Regular cardiac myocyte (primary cell): ENCODE measurements around the gene NOC2L. TPM values are rescaled to one million over a fixed set of nuclear protein-coding genes. Genes with fewer than 3 reads are reported as not detected.

Source experiments
- total RNA-seq: library from RNA; depleted of rRNA; stranded (reverse); fragments of >200 nt; gene quantifications from 2 replicates; pipeline ENCODE4 v1.2.3, GENCODE V29; 2014

The NOC2L gene
- 57.2 and 178 TPM in 2 replicates for total RNA-seq

GRCh38 chr1:958823-959730 lies at the start of gene NOC2L:
TSS of gene NOC2L (minus strand) at chr1:959256. CDS start at chr1:959240, 16 bp downstream.

GRCh38 chr1:999725-1000356 lies 40.8 kb upstream of the NOC2L start, which contains the start of gene HES4:
TSS of gene HES4 (minus strand) at chr1:1000097. CDS start at chr1:999973, 124 bp downstream.

GRCh38 chr1:981955-982558 lies 23.0 kb upstream of the NOC2L start, which contains the start of gene PERM1:
TSS of gene PERM1 (minus strand) at chr1:982093. CDS start at chr1:981029, 1,064 bp downstream.

GRCh38 chr1:966135-966703 lies 7.2 kb upstream of the NOC2L start, which contains the start of gene PLEKHN1:
TSS of gene PLEKHN1 (plus strand) at chr1:966482. CDS start at chr1:966532, 50 bp downstream.

GRCh38 chr1:960363-961131 lies 1.5 kb upstream of the NOC2L start, which contains the start of gene KLHL17:
TSS of gene KLHL17 (plus strand) at chr1:960584. CDS start at chr1:960694, 110 bp downstream.

GRCh38 chr1:923131-923990 lies 35.7 kb downstream of the NOC2L start, which contains the start of gene SAMD11:
TSS of gene SAMD11 (plus strand) at chr1:923923. CDS start at chr1:924432, 509 bp downstream.

Other genes starting within 250 kb of the NOC2L start
- 4.5 and 5.8 TPM in 2 replicates for gene SAMD11, start 35.3 kb downstream of the NOC2L start, total RNA-seq
- 5.0 and 7.9 TPM in 2 replicates for gene KLHL17, start 1.3 kb upstream of the NOC2L start, total RNA-seq
- 0.28 and 0.58 TPM in 2 replicates for gene PLEKHN1, start 7.2 kb upstream of the NOC2L start, total RNA-seq
- gene PERM1, start 22.8 kb upstream of the NOC2L start, total RNA-seq, result 0.38 and 8.5 TPM in 2 replicates
- 4.2 and 7.6 TPM in 2 replicates for gene HES4, start 40.8 kb upstream of the NOC2L start, total RNA-seq
- 48.8 and 104 TPM in 2 replicates for gene ISG15, start 54.2 kb upstream of the NOC2L start, total RNA-seq
- gene AGRN, start 60.9 kb upstream of the NOC2L start, total RNA-seq, result 25.9 and 49.3 TPM in 2 replicates
- not detected in 2 replicates for gene RNF223, start 115.0 kb upstream of the NOC2L start, total RNA-seq
- gene C1orf159, start 156.8 kb upstream of the NOC2L start, total RNA-seq, result 4.4 and 5.4 TPM in 2 replicates
- not detected in 2 replicates for gene TTLL10, start 214.6 kb upstream of the NOC2L start, total RNA-seq
- 0.28 TPM in 1 of 2 replicates, not detected in the other for gene TNFRSF18, start 247.3 kb upstream of the NOC2L start, total RNA-seq